Renal cortical epithelial cell (primary cell): ENCODE data around the gene ABHD18. TPM values are rescaled to one million over a fixed set of nuclear protein-coding genes. Genes with fewer than 3 reads are reported as not detected.
"Not testable (repeated sequence)": the region's sequence is repeated elsewhere in the genome, so short reads cannot be mapped to it uniquely, and the experiment has no call there.

Experiments used
- DNase-seq: peaks from one replicate; pipeline ENCODE4 v3.0.0-alpha.2; 2011; ENCODE audit warnings: low read depth
- total RNA-seq: library from RNA; depleted of rRNA; stranded (reverse); fragments of >200 nt; gene quantifications from 2 replicates; pipeline ENCODE4 v1.2.3, GENCODE V29; 2014

Gene ABHD18
- 15.1 and 17.0 TPM in 2 replicates for total RNA-seq

GRCh38 chr4:127965062-127965802 is at the start of gene ABHD18, which contains the start of gene MFSD8:
ABHD18 (plus strand) TSS chr4:127965406; CDS start chr4:127982956, 17,550 bp downstream.
MFSD8 (minus strand) TSS chr4:127965173; CDS start chr4:127965133, 40 bp downstream.
- peak; percentile 98 for DNase-seq

GRCh38 chr4:127916512-127916911 is 48.7 kb upstream of the ABHD18 start:
- no peak for DNase-seq

GRCh38 chr4:127917151-127917550 is 48.1 kb upstream of the ABHD18 start:
- no peak for DNase-seq

GRCh38 chr4:127920521-127920920 is 44.7 kb upstream of the ABHD18 start:
- no peak for DNase-seq

- no peak for DNase-seq
Measured at GRCh38 chr4:127922226-127922625, 43.0 kb upstream of the ABHD18 start.

GRCh38 chr4:127925720-127926119 is 39.5 kb upstream of the ABHD18 start:
- not testable (repeated sequence) for DNase-seq

GRCh38 chr4:127930175-127930574 is 35.0 kb upstream of the ABHD18 start:
- no peak for DNase-seq

- DNase-seq, result not testable (repeated sequence)
Measured at GRCh38 chr4:127931836-127932235, 33.4 kb upstream of the ABHD18 start.

GRCh38 chr4:127936974-127937373 is 28.2 kb upstream of the ABHD18 start:
- peak; percentile 14 for DNase-seq

GRCh38 chr4:127957105-127957504 is 8.1 kb upstream of the ABHD18 start:
- DNase-seq, result no peak

- DNase-seq, result no peak
Measured at GRCh38 chr4:127959794-127960193, 5.4 kb upstream of the ABHD18 start.

- not testable (repeated sequence) for DNase-seq
Measured at GRCh38 chr4:127963633-127964398, 1.4 kb upstream of the ABHD18 start.

GRCh38 chr4:127964426-127965061 is 662 bp upstream of the ABHD18 start:
- not testable (repeated sequence) for DNase-seq

GRCh38 chr4:127965803-127966175 is 583 bp downstream of the ABHD18 start:
- peak; percentile 52 for DNase-seq

GRCh38 chr4:127967141-127967775 is 2.1 kb downstream of the ABHD18 start:
- DNase-seq, result peak; percentile 16

GRCh38 chr4:127968586-127968985 is 3.4 kb downstream of the ABHD18 start:
- DNase-seq, result no peak

- DNase-seq, result not testable (repeated sequence)
Measured at GRCh38 chr4:127970925-127971324, 5.7 kb downstream of the ABHD18 start.

- no peak for DNase-seq
Measured at GRCh38 chr4:127975121-127975770, 10.0 kb downstream of the ABHD18 start.

- no peak for DNase-seq
Measured at GRCh38 chr4:127978930-127979329, 13.7 kb downstream of the ABHD18 start.

GRCh38 chr4:127982445-127982844 is 17.2 kb downstream of the ABHD18 start:
- no peak for DNase-seq

GRCh38 chr4:127985989-127986388 is 20.8 kb downstream of the ABHD18 start:
- no peak for DNase-seq
